MM.1S (cell line): ENCODE data around the gene TBL1Y.

ENCODE experiments used
- DNase-seq: peaks from one replicate; pipeline ENCODE4 v3.0.0-alpha.2; 2015
- H2AFZ ChIP-seq: fragments of 300-600 bp; sonication (generic); 2 replicates; pipeline ENCODE4 v1.6.0; 2016; ENCODE audit warnings: antibody characterized with exemption, low read length
- H3F3A ChIP-seq: fragments of 300-600 bp; sonication (generic); 2 replicates; pipeline ENCODE4 v1.6.1; 2016; ENCODE audit warnings: mild to moderate bottlenecking, antibody characterized with exemption, low read length, moderate library complexity, mixed read lengths; ENCODE audit not compliant: insufficient read depth
- H3K27ac ChIP-seq: fragments of 300-600 bp; sonication (generic); 2 replicates; pipeline ENCODE4 v1.5.1; 2016; ENCODE audit warnings: mild to moderate bottlenecking, low read length
- H3K27me3 ChIP-seq: fragments of 300-600 bp; sonication (generic); replicated peaks from 2 replicates; pipeline ENCODE4 v1.6.0; 2016; ENCODE audit warnings: low read length; ENCODE audit not compliant: insufficient read depth
- H3K36me3 ChIP-seq: fragments of 300-600 bp; sonication (generic); replicated peaks from 2 replicates; pipeline ENCODE4 v1.6.1; 2016; ENCODE audit warnings: mild to moderate bottlenecking, low read length, mixed read lengths; ENCODE audit not compliant: insufficient read depth
- H3K4me1 ChIP-seq: fragments of 300-600 bp; sonication (generic); 2 replicates; pipeline ENCODE4 v1.6.1; 2016; ENCODE audit warnings: low read length, mixed read lengths
- H3K4me2 ChIP-seq: fragments of 300-600 bp; sonication (generic); 2 replicates; pipeline ENCODE4 v1.6.0; 2016; ENCODE audit warnings: low read depth, low read length
- H3K4me3 ChIP-seq: fragments of 300-600 bp; sonication (generic); 2 replicates; pipeline ENCODE4 v1.5.1; 2016; ENCODE audit warnings: low read length, mixed read lengths
- H3K79me2 ChIP-seq: fragments of 300-600 bp; sonication (generic); 2 replicates; pipeline ENCODE4 v1.6.1; 2016; ENCODE audit warnings: mixed run types, low read length, mixed read lengths
- H3K9ac ChIP-seq: fragments of 300-600 bp; sonication (generic); 2 replicates; pipeline ENCODE4 v1.6.1; 2016; ENCODE audit warnings: low read length, mixed read lengths
- H3K9me2 ChIP-seq: fragments of 300-600 bp; sonication (generic); replicated peaks from 2 replicates; pipeline ENCODE4 v1.6.1; 2016; ENCODE audit warnings: mild to moderate bottlenecking, low read length, mixed read lengths; ENCODE audit not compliant: insufficient read depth
- H3K9me3 ChIP-seq: fragments of 300-600 bp; sonication (generic); replicated peaks from 2 replicates; pipeline ENCODE4 v1.6.1; 2016; ENCODE audit warnings: mild to moderate bottlenecking, low read length, mixed read lengths; ENCODE audit not compliant: insufficient read depth
- H4K20me1 ChIP-seq: fragments of 300-600 bp; sonication (generic); 2 replicates; pipeline ENCODE4 v1.6.1; 2016; ENCODE audit warnings: mild to moderate bottlenecking, low read length, moderate library complexity, mixed read lengths; ENCODE audit not compliant: insufficient read depth
- CTCF ChIP-seq: fragments of 300-600 bp; sonication (generic); IDR thresholded peaks from 2 replicates; pipeline ENCODE4 v1.5.1; 2016; ENCODE audit warnings: antibody characterized with exemption, low read length, mixed read lengths
- EZH2 ChIP-seq: fragments of 300-600 bp; sonication (generic); optimal IDR thresholded peaks from 2 replicates; pipeline ENCODE3; 2017; ENCODE audit warnings: low read depth, mild to moderate bottlenecking, antibody characterized with exemption, low read length, mixed read lengths
- EZH2phosphoT487 ChIP-seq: fragments of 300-600 bp; sonication (generic); IDR thresholded peaks from 2 replicates; pipeline ENCODE4 v1.6.1; 2018; ENCODE audit warnings: antibody characterized with exemption, low read length

Gene TBL1Y

GRCh38 chrY:6964732-6965131 is 54.2 kb downstream of the TBL1Y start:
- no peaks in the 10 kb centered on the region for H3K9me3 ChIP-seq
- no peak overlapping the region for H3K9ac ChIP-seq
- H2AFZ ChIP-seq: no peak overlapping the region
- no peak for DNase-seq
- no peak for TF ChIP-seq EZH2phosphoT487
- TF ChIP-seq EZH2: no peak
- TF ChIP-seq CTCF: no peak
- H4K20me1 ChIP-seq: no peaks in the 10 kb centered on the region
- no peak overlapping the region for H3K4me3 ChIP-seq
- H3K27me3 ChIP-seq: no peaks in the 10 kb centered on the region
- no peaks in the 10 kb centered on the region for H3K9me2 ChIP-seq
- no peaks in the 10 kb centered on the region for H3F3A ChIP-seq
- H3K27ac ChIP-seq: no peak overlapping the region
- H3K4me2 ChIP-seq: no peak overlapping the region
- no peaks in the 10 kb centered on the region for H3K79me2 ChIP-seq
- H3K36me3 ChIP-seq: no peaks in the 10 kb centered on the region
- no peaks in the 10 kb centered on the region for H3K4me1 ChIP-seq

- Histone ChIP-seq H3K9me2 (no peaks in the 10 kb centered on the region), H3K27ac (no peak overlapping the region), H3K79me2 (no peaks in the 10 kb centered on the region), H3K4me2 (no peak overlapping the region), H3K9me3 (no peaks in the 10 kb centered on the region), H2AFZ (no peak overlapping the region), H4K20me1 (no peaks in the 10 kb centered on the region), H3K27me3 (no peaks in the 10 kb centered on the region), H3K9ac (no peak overlapping the region), H3K4me1 (no peaks in the 10 kb centered on the region), H3K4me3 (no peak overlapping the region), H3F3A (no peaks in the 10 kb centered on the region), H3K36me3 (no peaks in the 10 kb centered on the region)
- DNase-seq: no peak
- no peak for TF ChIP-seq CTCF
These were observed 56.0 kb downstream of the TBL1Y start for GRCh38 chrY:6966521-6966920.

GRCh38 chrY:6967736-6968135 is 57.2 kb downstream of the TBL1Y start:
- Histone ChIP-seq H3K9me2 (no peaks in the 10 kb centered on the region), H3K4me1 (no peaks in the 10 kb centered on the region), H3K27me3 (no peaks in the 10 kb centered on the region), H3K9ac (no peak overlapping the region), H4K20me1 (no peaks in the 10 kb centered on the region), H3F3A (no peaks in the 10 kb centered on the region), H3K4me3 (no peak overlapping the region), H2AFZ (no peak overlapping the region), H3K9me3 (no peaks in the 10 kb centered on the region), H3K36me3 (no peaks in the 10 kb centered on the region), H3K4me2 (no peak overlapping the region), H3K79me2 (no peaks in the 10 kb centered on the region), H3K27ac (no peak overlapping the region)
- DNase-seq: no peak
- no peak for TF ChIP-seq CTCF
- TF ChIP-seq EZH2: no peak
- TF ChIP-seq EZH2phosphoT487: no peak

- Histone ChIP-seq H3K9me3 (no peaks in the 10 kb centered on the region), H3K27me3 (no peaks in the 10 kb centered on the region), H3K27ac (no peak overlapping the region), H3F3A (no peaks in the 10 kb centered on the region), H2AFZ (no peak overlapping the region), H4K20me1 (no peaks in the 10 kb centered on the region), H3K4me3 (no peak overlapping the region), H3K4me2 (no peak overlapping the region), H3K9ac (no peak overlapping the region), H3K79me2 (no peaks in the 10 kb centered on the region), H3K36me3 (no peaks in the 10 kb centered on the region), H3K4me1 (no peaks in the 10 kb centered on the region), H3K9me2 (no peaks in the 10 kb centered on the region)
- TF ChIP-seq CTCF (no peak), EZH2phosphoT487 (no peak), EZH2 (no peak)
- no peak for DNase-seq
These were observed 57.7 kb downstream of the TBL1Y start for GRCh38 chrY:6968191-6968590.
